ENCODE measurements around the gene AGRN.
"Not testable (repeated sequence)": the region's sequence is repeated elsewhere in the genome, so short reads cannot be mapped to it uniquely, and the experiment has no call there.

AGRN gene

GRCh38 chr1:1068517-1069055 lies 48.7 kb downstream of the AGRN start:
- peak; percentile 48 for DNase-seq
- in situ Hi-C loops (cut with HindIII; ENCODE audit: low pct_ligation_motif_present, low pct_unique_long_range_greater_than_20kb, low sequenced_read_pairs): no loop called here

DNA sequence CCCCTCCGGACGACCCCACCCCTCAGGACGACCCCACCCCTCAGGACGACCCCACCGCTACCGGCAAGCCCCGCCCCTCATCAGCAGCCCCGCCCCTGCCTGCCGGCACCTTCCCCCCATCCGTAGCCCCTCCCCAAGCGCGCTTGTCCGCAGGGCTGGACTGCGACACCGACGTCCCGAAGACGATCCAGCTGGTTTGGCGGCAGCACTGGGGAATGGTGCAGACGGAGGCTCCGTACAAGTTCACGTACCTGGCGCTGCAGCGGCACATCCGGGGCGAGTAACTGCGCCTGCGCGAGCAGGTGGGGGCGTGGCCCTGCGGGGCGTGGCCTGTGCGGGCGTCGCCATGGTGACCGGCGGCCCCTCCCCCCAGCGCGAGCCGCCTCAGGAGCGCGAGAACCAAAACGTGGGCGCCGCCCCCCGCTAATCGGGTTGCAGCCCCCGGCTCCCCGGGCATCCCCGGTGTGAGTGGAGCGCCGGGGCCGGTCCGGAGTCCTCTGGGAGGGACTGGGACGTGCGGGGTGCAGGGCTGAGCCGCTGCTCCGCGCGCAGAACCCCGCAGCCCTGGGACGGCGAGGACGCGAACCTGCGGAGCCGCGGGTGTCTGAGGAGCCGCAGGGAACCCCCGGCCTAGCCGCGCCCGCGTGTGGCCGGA lies 49.3 kb downstream of the AGRN start:
- in situ Hi-C loops (cut with HindIII; ENCODE audit: low pct_ligation_motif_present, low pct_unique_long_range_greater_than_20kb, low sequenced_read_pairs): no loop called here
- peak; percentile 70 for DNase-seq

GRCh38 chr1:1069711-1070676 lies 50.1 kb downstream of the AGRN start:
- in situ Hi-C loops (cut with HindIII; ENCODE audit: low pct_ligation_motif_present, low pct_unique_long_range_greater_than_20kb, low sequenced_read_pairs): no loop called here
- DNase-seq: no peak

GRCh38 chr1:1071486-1072298 lies 51.8 kb downstream of the AGRN start:
- DNase-seq: no peak
- in situ Hi-C loops (cut with HindIII; ENCODE audit: low pct_ligation_motif_present, low pct_unique_long_range_greater_than_20kb, low sequenced_read_pairs): no loop called here

- DNase-seq: no peak
- in situ Hi-C loops (cut with HindIII; ENCODE audit: low pct_ligation_motif_present, low pct_unique_long_range_greater_than_20kb, low sequenced_read_pairs): no loop called here
Measured at GRCh38 chr1:1072299-1072848, 52.5 kb downstream of the AGRN start.

DNA sequence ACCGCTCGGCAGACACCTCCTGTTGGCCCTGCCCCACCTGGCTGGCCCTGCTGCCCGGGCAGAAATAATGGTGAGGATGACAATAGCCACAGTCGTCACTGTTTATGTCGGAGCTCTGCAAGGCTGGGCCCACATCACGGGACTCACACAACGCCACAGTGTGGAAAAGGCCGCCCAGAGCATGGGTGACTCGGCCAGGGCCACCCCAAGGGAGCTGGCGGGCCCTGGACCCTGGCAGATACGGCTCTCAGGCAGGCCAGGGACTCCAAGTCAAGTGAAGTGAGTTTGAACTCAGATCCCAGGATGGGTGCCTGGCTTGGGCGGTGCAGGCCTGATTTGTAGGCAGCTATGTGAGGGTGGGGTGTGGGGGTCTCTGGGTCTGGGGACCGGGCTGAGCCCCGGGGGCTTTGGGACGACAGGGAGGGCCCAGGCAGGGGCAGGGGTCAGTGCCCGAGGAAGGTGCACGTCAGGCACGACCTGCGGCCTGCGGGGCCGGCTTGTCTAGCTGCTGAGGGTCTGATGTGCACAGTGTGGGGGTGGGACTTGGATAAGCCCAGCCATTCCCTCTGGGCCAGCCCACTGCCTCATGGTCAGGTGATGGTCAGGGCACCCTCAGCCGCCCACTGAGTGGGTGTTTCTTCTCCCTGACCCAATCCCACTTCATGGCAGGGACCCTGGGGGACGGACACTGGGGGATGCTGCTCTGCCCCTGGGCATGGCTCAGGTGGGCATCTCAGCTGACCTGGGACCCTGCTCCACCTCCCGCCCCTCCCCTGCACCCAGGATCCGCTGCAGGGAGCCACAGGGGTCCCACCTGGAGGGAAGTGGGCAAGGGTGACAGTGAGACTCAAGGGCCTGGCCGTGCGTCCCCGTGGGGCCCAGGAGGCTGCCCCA lies 53.2 kb downstream of the AGRN start:
- no peak for DNase-seq
- in situ Hi-C loops (cut with HindIII; ENCODE audit: low pct_ligation_motif_present, low pct_unique_long_range_greater_than_20kb, low sequenced_read_pairs): no loop called here

- in situ Hi-C loops (cut with HindIII; ENCODE audit: low pct_ligation_motif_present, low pct_unique_long_range_greater_than_20kb, low sequenced_read_pairs): no loop called here
- no peak for DNase-seq
Measured at GRCh38 chr1:1073743-1074587, 54.0 kb downstream of the AGRN start, which contains the start of gene RNF223. TSS of gene RNF223 (minus strand) at chr1:1074306. CDS start at chr1:1072566, 1,740 bp downstream.

- DNase-seq: no peak
- in situ Hi-C loops (cut with HindIII; ENCODE audit: low pct_ligation_motif_present, low pct_unique_long_range_greater_than_20kb, low sequenced_read_pairs): no loop called here
Measured at GRCh38 chr1:1074631-1075147, 54.8 kb downstream of the AGRN start.

GRCh38 chr1:1075148-1075935 lies 55.4 kb downstream of the AGRN start:
- DNase-seq: no peak
- in situ Hi-C loops (cut with HindIII; ENCODE audit: low pct_ligation_motif_present, low pct_unique_long_range_greater_than_20kb, low sequenced_read_pairs): no loop called here

DNA sequence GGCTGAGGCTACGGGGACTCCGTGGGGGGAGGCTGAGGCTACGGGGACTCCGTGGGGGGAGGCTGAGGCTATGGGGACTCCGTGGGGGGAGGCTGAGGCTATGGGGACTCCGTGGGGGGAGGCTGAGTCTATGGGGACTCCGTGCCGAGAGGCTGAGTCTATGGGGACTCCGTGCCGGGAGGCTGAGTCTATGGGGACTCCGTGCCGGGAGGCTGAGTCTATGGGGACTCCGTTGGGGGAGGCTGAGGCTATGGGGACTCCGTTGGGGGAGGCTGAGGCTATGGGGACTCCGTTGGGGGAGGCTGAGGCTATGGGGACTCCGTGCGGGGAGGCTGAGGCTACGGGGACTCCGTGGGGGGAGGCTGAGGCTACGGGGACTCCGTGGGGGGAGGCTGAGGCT lies 57.5 kb downstream of the AGRN start:
- DNase-seq; in situ Hi-C loops (cut with HindIII; ENCODE audit: low pct_ligation_motif_present, low pct_unique_long_range_greater_than_20kb, low sequenced_read_pairs): not testable (repeated sequence)

- DNase-seq: peak; percentile 93
- in situ Hi-C loops (cut with HindIII; ENCODE audit: low pct_ligation_motif_present, low pct_unique_long_range_greater_than_20kb, low sequenced_read_pairs): no loop called here
Measured at GRCh38 chr1:1079408-1080121, 59.6 kb downstream of the AGRN start.

DNA sequence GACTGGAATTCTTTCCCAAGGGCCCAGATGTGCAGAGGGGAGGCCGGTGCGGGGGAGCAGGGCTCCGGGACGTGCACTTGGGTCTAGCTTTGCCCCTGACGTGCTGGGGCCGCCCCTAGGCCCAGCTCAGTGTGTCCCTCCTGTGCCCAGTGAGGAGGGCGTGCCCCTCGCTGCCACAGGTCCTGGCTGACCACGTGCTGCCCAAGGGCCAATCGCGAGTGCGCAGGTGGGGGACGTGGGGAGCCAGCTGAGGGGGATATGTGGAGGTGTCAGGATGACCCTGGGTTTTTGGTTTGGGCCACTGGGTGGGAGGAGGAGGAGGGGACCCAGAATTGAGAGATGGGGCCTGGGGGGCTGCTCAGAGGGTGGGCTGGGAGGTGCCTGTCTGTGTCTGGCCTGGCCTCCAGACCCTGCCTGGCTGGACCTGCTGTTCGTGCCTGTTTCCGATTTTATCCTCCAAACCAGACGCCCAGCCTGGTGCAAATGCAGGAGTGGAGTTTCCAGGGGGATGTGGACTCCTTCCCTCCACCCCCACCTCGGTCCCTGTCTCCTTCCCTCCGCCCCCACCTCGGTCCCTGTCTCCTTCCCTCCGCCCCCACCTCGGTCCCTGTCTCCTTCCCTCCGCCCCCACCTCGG lies 60.3 kb downstream of the AGRN start:
- DNase-seq: peak; percentile 73
- in situ Hi-C loops (cut with HindIII; ENCODE audit: low pct_ligation_motif_present, low pct_unique_long_range_greater_than_20kb, low sequenced_read_pairs): no loop called here

DNA sequence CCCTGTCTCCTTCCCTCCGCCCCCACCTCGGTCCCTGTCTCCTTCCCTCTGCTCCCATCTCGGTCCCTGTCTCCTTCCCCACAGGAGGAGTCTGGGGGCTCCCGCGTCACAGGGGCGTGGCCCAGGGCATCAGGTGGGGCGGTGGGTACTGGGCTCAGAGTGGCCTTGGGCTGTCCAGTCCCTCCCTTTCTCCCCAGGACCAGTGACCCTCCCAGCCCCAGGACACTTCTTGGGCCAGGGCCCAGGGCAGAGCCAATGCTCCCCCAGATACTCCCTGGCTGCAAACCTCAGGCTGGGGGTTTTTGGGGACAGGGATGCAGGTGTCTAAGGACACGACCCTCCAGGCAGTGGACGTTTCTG lies 61.0 kb downstream of the AGRN start:
- DNase-seq: no peak
- in situ Hi-C loops (cut with HindIII; ENCODE audit: low pct_ligation_motif_present, low pct_unique_long_range_greater_than_20kb, low sequenced_read_pairs): no loop called here

DNA sequence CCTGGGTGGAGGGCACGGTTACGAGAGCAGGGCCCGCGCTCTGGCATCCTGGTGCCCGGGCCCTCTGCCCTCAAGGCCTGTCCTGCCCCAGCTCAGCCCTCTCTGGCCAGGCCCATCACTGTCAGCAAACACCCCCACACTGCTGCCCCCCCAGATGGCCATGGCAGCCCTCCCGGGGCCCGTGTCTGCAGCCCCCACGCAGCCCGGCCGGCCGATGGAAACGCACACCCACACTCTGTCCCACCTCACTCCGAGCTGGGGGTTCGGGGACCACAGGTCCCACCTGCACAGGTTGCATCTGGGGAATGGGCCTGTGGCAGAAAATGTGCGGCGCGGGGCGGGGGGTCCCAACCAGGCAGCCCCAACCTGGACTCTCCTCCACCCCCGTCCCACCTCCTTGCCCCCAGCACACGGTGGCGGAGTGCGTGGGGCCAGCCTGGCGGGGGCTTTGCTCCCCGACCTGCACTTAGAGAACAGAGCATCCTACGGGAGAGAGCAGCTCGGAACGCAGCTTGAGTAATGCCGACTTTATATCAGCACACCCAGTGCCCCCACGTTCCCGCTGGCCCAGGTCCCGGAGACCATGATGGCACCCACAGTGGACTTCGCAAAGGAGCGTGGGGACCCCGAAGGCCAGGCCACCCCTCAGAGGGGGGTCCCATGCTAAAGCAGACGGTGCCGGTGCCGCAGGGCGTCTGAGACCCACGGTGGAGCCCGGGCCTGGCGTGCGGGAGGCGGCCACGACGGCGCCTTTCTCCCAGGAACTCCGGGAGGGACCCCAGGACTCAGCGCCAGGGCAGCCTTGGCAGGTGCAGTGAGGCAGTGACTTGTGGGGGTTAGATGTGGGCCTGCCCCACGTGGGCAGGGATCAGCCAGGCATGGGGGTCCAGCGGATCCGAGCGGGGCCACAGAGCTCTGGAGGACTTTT lies 61.7 kb downstream of the AGRN start:
- no peak for DNase-seq
- in situ Hi-C loops (cut with HindIII; ENCODE audit: low pct_ligation_motif_present, low pct_unique_long_range_greater_than_20kb, low sequenced_read_pairs): no loop called here
